Caco-2 (cell line): ENCODE data around the gene FGR. TPM values are rescaled to one million over a fixed set of nuclear protein-coding genes. Genes with fewer than 3 reads are reported as not detected.
"Not testable (repeated sequence)": the region's sequence is repeated elsewhere in the genome, so short reads cannot be mapped to it uniquely, and the experiment has no call there.

ENCODE experiments used
- BruUV-seq: library from RNA; stranded (reverse); fragments of 400-500 nt; replicated peaks from 2 replicates; lab custom pipeline; 2021; lab: Mats Ljungman, UMichigan
- CTCF ChIA-PET: fragments of 300-600 bp; sonication (Branson Sonifier 250); formaldehyde crosslinking; loops from one replicate; lab custom pipeline; 2022; ENCODE audit warnings: antibody characterized with exemption; lab: Charles Lee
- POLR2A ChIA-PET: fragments of 300-600 bp; sonication (Branson Sonifier 250); formaldehyde crosslinking; loops from one replicate; lab custom pipeline; 2022; ENCODE audit warnings: antibody characterized with exemption; lab: Charles Lee
- DNase-seq, 2 experiments: peaks; one replicate each; pipeline versions ENCODE4 v3.0.0 to v3.0.0-alpha.2; 2020 to 2022
- H3K27me3 ChIP-seq: replicated peaks from 2 replicates; pipeline ENCODE4 v1.6.0; 2011; ENCODE audit warnings: low read length; ENCODE audit not compliant: control insufficient read depth, insufficient read depth
- H3K36me3 ChIP-seq: 2 replicates; pipeline ENCODE4 v1.5.1; 2011; ENCODE audit warnings: low read length; ENCODE audit not compliant: control insufficient read depth, insufficient read depth
- H3K4me1 ChIP-seq: fragments of 250-450 bp; sonication (Bioruptor Pico); 2 replicates; pipeline ENCODE4 v1.5.1; 2020; ENCODE audit warnings: mild to moderate bottlenecking
- H3K4me3 ChIP-seq: 2 replicates; pipeline ENCODE4 v1.5.1; 2011; ENCODE audit warnings: low read depth, mild to moderate bottlenecking, control low read depth, low read length
- H3K9me3 ChIP-seq: fragments of 250-450 bp; sonication (Bioruptor Pico); 2 replicates; pipeline ENCODE4 v1.5.1; 2020; ENCODE audit warnings: mild to moderate bottlenecking, moderate library complexity
- H3K27ac Mint-ChIP-seq: one replicate; pipeline ENCODE4 v1.8.0; 2022; ENCODE audit warnings: mixed read lengths; ENCODE audit not compliant: unreplicated experiment
- H3K27me3 Mint-ChIP-seq: one replicate; pipeline ENCODE4 v1.8.0; 2022; ENCODE audit warnings: mixed read lengths; ENCODE audit not compliant: insufficient read depth, unreplicated experiment
- H3K36me3 Mint-ChIP-seq: one replicate; pipeline ENCODE4 v1.8.0; 2022; ENCODE audit warnings: mild to moderate bottlenecking, mixed read lengths; ENCODE audit not compliant: insufficient read depth, unreplicated experiment
- H3K4me1 Mint-ChIP-seq: one replicate; pipeline ENCODE4 v1.8.0; 2022; ENCODE audit warnings: low read depth, mixed read lengths; ENCODE audit not compliant: unreplicated experiment
- H3K4me3 Mint-ChIP-seq: one replicate; pipeline ENCODE4 v1.8.0; 2022; ENCODE audit warnings: mild to moderate bottlenecking, moderate library complexity, mixed read lengths; ENCODE audit not compliant: unreplicated experiment
- H3K9me3 Mint-ChIP-seq: one replicate; pipeline ENCODE4 v1.8.0; 2022; ENCODE audit warnings: mixed read lengths; ENCODE audit not compliant: unreplicated experiment
- intact Hi-C: fragments of 100-400 bp; cut with micrococcal nuclease; formaldehyde crosslinking; loops from one replicate; pipeline ENCODE4 v1.10.0; 2022; ENCODE audit not compliant: unreplicated experiment
- total RNA-seq: library from RNA; stranded (reverse); gene quantifications from 2 replicates; pipeline ENCODE4 v1.2.3, GENCODE V29; 2022
- TF ChIP-seq, protein P1 (sequence below), 2 experiments: fragments of 200-600 bp in 1 of 2; IDR thresholded peaks; 1 replicate in 1 of 2; 2 replicates in 1 of 2; pipeline versions ENCODE4 v1.5.1 to v1.8.0; 2011 to 2022; ENCODE audit warnings: antibody characterized with exemption in 1 of 2, control low read depth in 1 of 2, inconsistent platforms in 1 of 2, low read depth in 1 of 2, low read length in 1 of 2, mild to moderate bottlenecking in 1 of 2, moderate library complexity in 1 of 2; ENCODE audit not compliant: insufficient read depth in 1 of 2, severe bottlenecking in 1 of 2, unreplicated experiment in 1 of 2

Gene FGR
- total RNA-seq, 1 experiment from 2014 or later = not detected

DNA sequence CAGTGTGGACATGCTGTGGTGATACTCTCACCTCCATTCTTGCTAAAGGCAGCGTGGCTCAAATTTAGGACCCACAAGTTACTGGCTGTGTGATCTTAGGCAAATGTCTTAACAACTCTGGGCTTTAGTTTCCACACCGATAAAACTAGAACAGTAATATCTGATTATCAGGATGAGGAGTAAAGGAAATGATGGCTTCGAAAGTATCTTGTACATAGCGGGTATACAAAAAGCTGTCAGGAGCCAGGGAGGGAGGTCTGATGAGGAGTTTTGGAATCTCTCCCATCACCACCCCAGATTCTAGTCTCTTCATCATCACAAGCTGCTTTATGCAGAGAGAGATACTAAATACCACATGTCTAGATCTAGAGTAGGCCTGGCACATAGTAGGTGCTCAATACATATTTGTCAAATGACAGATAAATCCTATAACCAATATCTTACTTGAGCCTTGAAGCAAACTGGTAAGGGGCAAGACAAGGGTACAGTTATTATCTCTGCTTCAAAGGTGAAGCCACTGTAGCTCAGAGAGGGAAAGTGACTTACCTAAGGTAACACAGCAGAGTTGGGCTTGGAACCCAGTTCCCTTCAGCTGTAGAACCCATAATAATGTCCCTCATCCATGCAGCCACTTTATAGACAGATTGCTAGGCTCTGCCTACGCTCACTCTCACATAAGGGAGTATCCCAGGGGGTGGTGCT, 9.5 kb upstream of the FGR start:
- no peaks in the 10 kb centered on the region for H3K9me3 Mint-ChIP-seq
- TF ChIP-seq, protein P1, sequence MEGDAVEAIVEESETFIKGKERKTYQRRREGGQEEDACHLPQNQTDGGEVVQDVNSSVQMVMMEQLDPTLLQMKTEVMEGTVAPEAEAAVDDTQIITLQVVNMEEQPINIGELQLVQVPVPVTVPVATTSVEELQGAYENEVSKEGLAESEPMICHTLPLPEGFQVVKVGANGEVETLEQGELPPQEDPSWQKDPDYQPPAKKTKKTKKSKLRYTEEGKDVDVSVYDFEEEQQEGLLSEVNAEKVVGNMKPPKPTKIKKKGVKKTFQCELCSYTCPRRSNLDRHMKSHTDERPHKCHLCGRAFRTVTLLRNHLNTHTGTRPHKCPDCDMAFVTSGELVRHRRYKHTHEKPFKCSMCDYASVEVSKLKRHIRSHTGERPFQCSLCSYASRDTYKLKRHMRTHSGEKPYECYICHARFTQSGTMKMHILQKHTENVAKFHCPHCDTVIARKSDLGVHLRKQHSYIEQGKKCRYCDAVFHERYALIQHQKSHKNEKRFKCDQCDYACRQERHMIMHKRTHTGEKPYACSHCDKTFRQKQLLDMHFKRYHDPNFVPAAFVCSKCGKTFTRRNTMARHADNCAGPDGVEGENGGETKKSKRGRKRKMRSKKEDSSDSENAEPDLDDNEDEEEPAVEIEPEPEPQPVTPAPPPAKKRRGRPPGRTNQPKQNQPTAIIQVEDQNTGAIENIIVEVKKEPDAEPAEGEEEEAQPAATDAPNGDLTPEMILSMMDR (IDR thresholded peaks at IDR 0.05; ENCODE audit: insufficient read depth in 1 of 2, low read depth in 1 of 2, low read length in 1 of 2, severe bottlenecking in 1 of 2, unreplicated experiment in 1 of 2) = no peak
- intact Hi-C loops = loop anchor here (1.0 kb wide), 1 partner anchor 20 kb away; no protein-coding TSS in a partner anchor
- BruUV-seq = no TSS peak
- H3K27ac Mint-ChIP-seq = no peak overlapping the region
- H3K4me3 Mint-ChIP-seq = no peak overlapping the region
- H3K27me3 Mint-ChIP-seq = no peaks in the 10 kb centered on the region
- ChIA-PET POLR2A (no interaction called here), CTCF (no interaction called here)
- H3K4me1 Mint-ChIP-seq = no peaks in the 10 kb centered on the region
- Histone ChIP-seq H3K36me3 (no peaks in the 10 kb centered on the region), H3K9me3 (no peaks in the 10 kb centered on the region), H3K4me1 (no peaks in the 10 kb centered on the region), H3K27me3 (no peaks in the 10 kb centered on the region), H3K4me3 (no peak overlapping the region)
- H3K36me3 Mint-ChIP-seq = no peaks in the 10 kb centered on the region
- no peak for DNase-seq

DNA sequence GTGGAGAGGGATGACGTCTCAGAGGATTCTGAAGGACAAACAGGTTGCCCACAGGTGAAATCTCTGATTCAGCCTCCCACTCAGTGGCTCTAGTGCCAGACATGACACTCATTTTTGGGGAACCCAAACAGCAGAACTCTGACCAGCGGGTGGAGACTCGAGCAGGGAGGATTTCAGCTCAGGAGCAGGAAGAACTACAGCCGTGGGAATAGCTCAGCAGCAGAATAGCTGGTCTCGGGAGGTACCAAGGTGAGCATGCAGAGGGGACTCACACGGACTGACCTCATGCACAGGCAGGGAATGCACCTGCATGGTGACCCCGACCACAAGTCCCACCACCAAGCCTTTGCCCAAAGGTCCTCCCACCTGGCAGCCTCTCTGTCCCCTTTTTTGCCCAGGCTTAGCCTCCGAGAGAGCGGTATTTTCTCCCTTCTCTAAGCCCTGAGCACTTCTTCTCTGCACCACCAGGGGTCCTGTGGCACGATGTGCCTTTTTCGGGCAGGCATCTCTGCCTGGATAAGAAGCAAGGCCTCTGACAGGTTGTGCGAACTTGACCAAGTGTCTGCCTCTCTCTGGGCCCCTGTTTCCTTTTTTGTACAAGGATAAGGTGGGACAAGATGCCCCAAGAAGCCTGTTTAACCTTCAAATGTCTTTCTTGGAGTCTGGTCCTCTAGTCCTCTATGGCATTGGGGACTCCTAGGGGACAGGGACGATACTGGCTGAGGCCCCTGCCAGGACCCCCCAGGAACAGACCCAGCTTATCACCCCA, 8.8 kb upstream of the FGR start:
- ChIA-PET POLR2A (no interaction called here), CTCF (interaction anchor here (1.0 kb wide), 2 partner anchors 19 to 82 kb away, joined by 3 to 8 read pairs; no protein-coding TSS in a partner anchor)
- BruUV-seq = no TSS peak
- Histone ChIP-seq H3K27me3 (no peaks in the 10 kb centered on the region), H3K36me3 (no peaks in the 10 kb centered on the region), H3K4me3 (no peak overlapping the region), H3K4me1 (no peaks in the 10 kb centered on the region), H3K9me3 (no peaks in the 10 kb centered on the region)
- peak in 1 of 2 experiments; percentile 55 for DNase-seq
- TF ChIP-seq, protein P1 (IDR thresholded peaks at IDR 0.05; ENCODE audit: insufficient read depth in 1 of 2, low read depth in 1 of 2, low read length in 1 of 2, severe bottlenecking in 1 of 2, unreplicated experiment in 1 of 2) = peak; percentile 63 to 75
- intact Hi-C loops = loop anchor here (1.0 kb wide), 1 partner anchor 21 kb away; no protein-coding TSS in a partner anchor
- Mint-ChIP-seq H3K4me3 (no peak overlapping the region), H3K27ac (no peak overlapping the region), H3K4me1 (no peaks in the 10 kb centered on the region), H3K36me3 (no peaks in the 10 kb centered on the region), H3K27me3 (no peaks in the 10 kb centered on the region), H3K9me3 (no peaks in the 10 kb centered on the region)

DNA sequence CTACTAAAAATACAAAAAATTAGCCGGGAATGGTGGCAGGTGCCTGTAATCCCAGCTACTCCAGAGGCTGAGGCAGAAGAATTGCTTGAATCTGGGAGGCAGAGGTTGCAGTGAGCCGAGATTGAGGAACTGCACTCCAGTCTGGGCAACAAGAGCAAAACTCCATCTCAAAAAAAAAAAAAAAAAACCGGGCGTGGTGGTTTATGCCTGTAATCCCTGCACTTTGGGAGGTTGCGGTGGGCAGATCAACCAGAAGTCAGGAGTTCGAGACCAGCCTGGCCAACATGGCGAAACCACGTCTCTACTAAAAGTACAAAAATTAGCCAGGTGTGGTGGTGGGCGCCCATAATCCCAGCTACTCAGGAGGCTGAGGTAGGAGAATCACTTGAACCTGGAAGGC, 5.5 kb upstream of the FGR start:
- H3K36me3 Mint-ChIP-seq, H3K9me3 ChIP-seq, H3K4me3 ChIP-seq, intact Hi-C loops, BruUV-seq, H3K27me3 ChIP-seq, H3K27ac Mint-ChIP-seq, H3K36me3 ChIP-seq, H3K4me3 Mint-ChIP-seq, CTCF ChIA-PET, POLR2A ChIA-PET, H3K4me1 Mint-ChIP-seq, H3K27me3 Mint-ChIP-seq, H3K9me3 Mint-ChIP-seq, H3K4me1 ChIP-seq, DNase-seq: not testable (repeated sequence)
